Nephron (organoid): ENCODE data around the gene RIPK4.

Experiments used
- H3K27ac Mint-ChIP-seq, 3 experiments: 2 replicates each; pipeline ENCODE4 v1.8.0; 2020; ENCODE audit warnings: mixed read lengths in 3 of 3, mild to moderate bottlenecking in 2 of 3, moderate library complexity in 1 of 3
- H3K27me3 Mint-ChIP-seq: 2 replicates; pipeline ENCODE4 v1.8.0; 2021; ENCODE audit warnings: low read depth, mild to moderate bottlenecking, moderate library complexity, mixed read lengths
- H3K36me3 Mint-ChIP-seq: 2 replicates; pipeline ENCODE4 v1.8.0; 2020; ENCODE audit warnings: low read depth, mixed read lengths
- H3K4me1 Mint-ChIP-seq: 2 replicates; pipeline ENCODE4 v1.8.0; 2020; ENCODE audit warnings: mixed read lengths
- H3K4me3 Mint-ChIP-seq, 3 experiments: 2 replicates each; pipeline ENCODE4 v1.8.0; 2020; ENCODE audit warnings: mild to moderate bottlenecking in 3 of 3, mixed read lengths in 3 of 3, moderate library complexity in 2 of 3
- H3K9me3 Mint-ChIP-seq: 2 replicates; pipeline ENCODE4 v1.8.0; 2020; ENCODE audit warnings: mixed read lengths
- TF ChIP-seq, protein P1 (sequence below), 3 experiments: fragments of 200-600 bp; sonication (generic); IDR thresholded peaks; one replicate each; pipeline ENCODE4 v1.5.0; 2021; ENCODE audit warnings: antibody characterized with exemption in 3 of 3; ENCODE audit not compliant: unreplicated experiment in 3 of 3

The RIPK4 gene

DNA sequence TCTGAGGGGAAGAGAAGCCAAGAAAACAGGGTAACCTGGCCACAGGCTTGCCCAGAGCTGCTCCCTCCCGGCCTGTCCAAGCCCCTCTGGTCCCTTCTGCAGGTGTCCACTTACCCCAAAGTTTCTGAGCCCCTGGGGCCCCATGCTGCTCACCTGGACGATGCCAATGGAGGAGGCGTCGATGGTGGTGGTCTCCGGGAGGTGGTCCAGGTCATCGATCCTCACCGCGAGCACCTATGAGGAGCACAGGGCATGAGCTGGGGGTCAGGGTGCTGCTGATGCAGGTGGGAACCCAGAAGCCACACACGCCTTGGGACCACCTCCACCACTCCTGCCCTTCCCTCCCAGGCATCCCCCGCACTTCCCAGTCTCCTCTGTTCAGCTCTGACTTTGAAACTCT is 37.5 kb upstream of the RIPK4 start:
- Mint-ChIP-seq H3K27ac (no peak overlapping the region), H3K27me3 (no peaks in the 10 kb centered on the region), H3K4me1 (no peaks in the 10 kb centered on the region), H3K4me3 (no peak overlapping the region), H3K9me3 (no peaks in the 10 kb centered on the region), H3K36me3 (peaks cover 51% of the 10 kb centered on the region)
- TF ChIP-seq, protein P1, sequence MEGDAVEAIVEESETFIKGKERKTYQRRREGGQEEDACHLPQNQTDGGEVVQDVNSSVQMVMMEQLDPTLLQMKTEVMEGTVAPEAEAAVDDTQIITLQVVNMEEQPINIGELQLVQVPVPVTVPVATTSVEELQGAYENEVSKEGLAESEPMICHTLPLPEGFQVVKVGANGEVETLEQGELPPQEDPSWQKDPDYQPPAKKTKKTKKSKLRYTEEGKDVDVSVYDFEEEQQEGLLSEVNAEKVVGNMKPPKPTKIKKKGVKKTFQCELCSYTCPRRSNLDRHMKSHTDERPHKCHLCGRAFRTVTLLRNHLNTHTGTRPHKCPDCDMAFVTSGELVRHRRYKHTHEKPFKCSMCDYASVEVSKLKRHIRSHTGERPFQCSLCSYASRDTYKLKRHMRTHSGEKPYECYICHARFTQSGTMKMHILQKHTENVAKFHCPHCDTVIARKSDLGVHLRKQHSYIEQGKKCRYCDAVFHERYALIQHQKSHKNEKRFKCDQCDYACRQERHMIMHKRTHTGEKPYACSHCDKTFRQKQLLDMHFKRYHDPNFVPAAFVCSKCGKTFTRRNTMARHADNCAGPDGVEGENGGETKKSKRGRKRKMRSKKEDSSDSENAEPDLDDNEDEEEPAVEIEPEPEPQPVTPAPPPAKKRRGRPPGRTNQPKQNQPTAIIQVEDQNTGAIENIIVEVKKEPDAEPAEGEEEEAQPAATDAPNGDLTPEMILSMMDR (IDR thresholded peaks at IDR 0.05; ENCODE audit: unreplicated experiment in 3 of 3) = no peak

DNA sequence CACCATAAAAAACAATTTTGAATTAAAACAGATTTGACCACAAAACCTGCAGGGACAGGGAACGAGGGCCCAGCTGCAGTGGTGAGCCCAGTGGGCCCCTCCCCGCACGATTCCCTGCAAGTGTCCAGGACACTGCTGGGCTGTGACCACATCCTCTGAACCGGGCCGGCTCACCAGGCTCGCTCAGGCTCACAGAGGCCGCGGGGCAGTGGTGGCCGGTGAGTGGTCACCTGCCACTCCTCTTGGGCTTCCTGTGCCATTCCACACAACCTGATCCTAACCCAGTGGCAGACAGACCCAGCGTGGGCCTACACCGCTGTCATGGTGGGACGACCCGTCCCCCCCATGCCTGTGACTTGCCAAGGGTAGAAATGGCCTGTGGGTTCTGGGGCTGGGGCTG is 36.5 kb upstream of the RIPK4 start:
- Mint-ChIP-seq H3K9me3 (no peaks in the 10 kb centered on the region), H3K27ac (no peak overlapping the region), H3K27me3 (no peaks in the 10 kb centered on the region), H3K36me3 (peaks cover 53% of the 10 kb centered on the region), H3K4me1 (no peaks in the 10 kb centered on the region), H3K4me3 (no peak overlapping the region)
- TF ChIP-seq, protein P1 (IDR thresholded peaks at IDR 0.05; ENCODE audit: unreplicated experiment in 3 of 3) = no peak

DNA sequence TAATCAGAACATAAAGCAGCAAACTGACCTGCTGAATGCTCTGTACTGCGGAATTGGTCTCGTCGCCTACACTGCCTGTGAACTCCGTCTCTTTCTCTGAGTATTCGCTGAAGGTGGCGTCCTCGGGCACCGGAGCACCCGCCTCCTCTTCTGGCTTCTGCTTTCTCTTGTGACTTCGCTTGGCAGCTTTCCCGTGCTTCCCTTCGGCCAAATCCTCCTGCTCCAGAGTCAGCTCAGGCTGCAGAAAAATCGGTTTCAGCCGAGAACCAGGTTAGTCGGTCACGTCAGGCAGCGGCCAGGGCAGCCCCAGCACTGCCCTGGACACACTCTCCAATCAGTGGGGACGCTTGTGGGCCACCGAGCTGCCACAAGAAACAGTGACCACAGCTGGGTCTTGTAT is 35.8 kb upstream of the RIPK4 start:
- no peaks in the 10 kb centered on the region for H3K9me3 Mint-ChIP-seq
- no peak overlapping the region for H3K4me3 Mint-ChIP-seq
- H3K27me3 Mint-ChIP-seq = no peaks in the 10 kb centered on the region
- no peaks in the 10 kb centered on the region for H3K4me1 Mint-ChIP-seq
- TF ChIP-seq, protein P1 (IDR thresholded peaks at IDR 0.05; ENCODE audit: unreplicated experiment in 3 of 3) = no peak
- no peak overlapping the region for H3K27ac Mint-ChIP-seq
- peaks cover 52% of the 10 kb centered on the region for H3K36me3 Mint-ChIP-seq

DNA sequence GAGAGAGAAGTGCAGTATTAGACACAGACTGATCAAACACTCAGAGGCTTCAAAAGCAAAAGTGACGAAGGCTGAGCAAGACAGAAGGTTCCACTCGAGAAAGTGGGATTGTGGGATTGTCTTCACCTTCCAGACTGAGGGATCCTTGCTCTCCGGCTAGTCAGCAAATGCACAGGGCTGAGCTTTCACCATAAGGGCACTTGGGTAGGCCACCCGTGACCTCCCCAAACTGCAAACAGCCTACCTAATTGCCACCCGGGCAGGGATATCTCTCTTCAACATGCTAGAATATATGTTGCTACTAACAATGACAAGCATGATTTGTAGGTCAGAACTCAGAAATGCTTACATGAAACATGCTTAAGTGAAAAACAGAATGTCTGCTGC is 35.3 kb upstream of the RIPK4 start:
- Mint-ChIP-seq H3K36me3 (peaks cover 48% of the 10 kb centered on the region), H3K27ac (no peak overlapping the region), H3K4me1 (no peaks in the 10 kb centered on the region), H3K9me3 (no peaks in the 10 kb centered on the region), H3K4me3 (no peak overlapping the region), H3K27me3 (no peaks in the 10 kb centered on the region)
- TF ChIP-seq, protein P1 (IDR thresholded peaks at IDR 0.05; ENCODE audit: unreplicated experiment in 3 of 3) = no peak

DNA sequence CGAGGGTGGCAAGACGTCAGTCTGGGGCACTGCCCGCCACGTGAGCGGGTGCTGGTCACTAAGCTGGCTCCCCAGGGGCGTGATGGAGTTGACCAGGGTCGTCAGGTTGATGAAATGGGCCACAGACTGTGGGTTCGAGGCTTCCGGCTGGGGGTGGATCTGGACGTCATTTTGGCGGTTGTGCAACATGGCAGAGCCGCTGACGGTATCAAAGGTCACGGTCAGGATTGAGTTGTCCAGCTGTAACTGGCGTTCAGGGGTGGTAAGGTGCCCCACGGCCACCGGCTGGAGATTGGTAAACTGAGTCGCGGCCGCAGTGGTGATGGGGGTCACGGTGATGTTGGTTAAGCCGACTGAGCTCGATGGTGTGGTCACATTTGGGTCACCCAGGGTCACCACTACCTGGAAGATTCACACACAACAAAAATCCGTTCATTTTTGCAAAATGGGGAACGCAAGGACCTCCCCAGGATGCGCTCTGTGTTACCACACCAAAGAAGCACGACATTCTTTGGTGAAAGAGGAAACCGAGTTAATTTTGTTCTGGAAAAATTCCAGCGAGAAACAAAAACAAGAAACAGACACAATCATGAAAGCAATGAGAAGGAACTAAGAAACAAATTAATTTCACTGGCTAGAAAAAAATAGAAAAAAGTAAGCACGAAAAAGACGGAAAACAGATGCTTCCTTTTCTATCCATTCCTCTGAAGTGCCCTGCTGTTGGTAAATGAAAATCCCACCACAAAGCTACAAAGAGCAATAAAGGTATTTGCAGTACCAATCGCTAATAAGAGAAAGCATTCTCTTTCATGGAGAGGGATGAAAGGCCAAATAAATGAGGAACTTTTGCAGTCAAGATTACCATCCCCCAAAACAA is 34.7 kb upstream of the RIPK4 start:
- Mint-ChIP-seq H3K4me3 (no peak overlapping the region), H3K4me1 (no peaks in the 10 kb centered on the region), H3K27me3 (no peaks in the 10 kb centered on the region), H3K9me3 (no peaks in the 10 kb centered on the region), H3K36me3 (peaks cover 42% of the 10 kb centered on the region), H3K27ac (no peak overlapping the region)
- TF ChIP-seq, protein P1 (IDR thresholded peaks at IDR 0.05; ENCODE audit: unreplicated experiment in 3 of 3) = no peak
